Choroid plexus epithelial cell (primary cell): ENCODE data around the gene TMEM150C.

Experiments
- DNase-seq: peaks from one replicate; pipeline ENCODE4 v3.0.0-alpha.2; 2010; ENCODE audit warnings: low read depth
- H3K4me3 ChIP-seq: 2 replicates; pipeline ENCODE4 v1.5.1; 2011; ENCODE audit warnings: low read depth, mild to moderate bottlenecking, control low read depth, low read length, moderate library complexity
- CTCF ChIP-seq: conservative IDR thresholded peaks from 2 replicates; pipeline ENCODE4 v1.5.1; 2011; ENCODE audit warnings: low read depth, mild to moderate bottlenecking, control low read depth, inconsistent platforms, low read length, moderate library complexity

Gene TMEM150C

GRCh38 chr4:82519072-82519471 lies 42.7 kb downstream of the TMEM150C start:
- no peak for TF ChIP-seq CTCF
- H3K4me3 ChIP-seq = no peak overlapping the region
- DNase-seq = peak; percentile 57

- DNase-seq = peak; percentile 40
- no peak for TF ChIP-seq CTCF
- H3K4me3 ChIP-seq = no peak overlapping the region
These were observed 44.7 kb downstream of the TMEM150C start for GRCh38 chr4:82517043-82517442.

- TF ChIP-seq CTCF = no peak
- H3K4me3 ChIP-seq = no peak overlapping the region
- DNase-seq = peak; percentile 89
These were observed 46.1 kb downstream of the TMEM150C start for GRCh38 chr4:82515705-82516104.

- TF ChIP-seq CTCF = no peak
- DNase-seq = no peak
- no peak overlapping the region for H3K4me3 ChIP-seq
These were observed 48.4 kb downstream of the TMEM150C start for GRCh38 chr4:82513382-82513781.

- H3K4me3 ChIP-seq = no peak overlapping the region
- no peak for TF ChIP-seq CTCF
These were observed 51.6 kb downstream of the TMEM150C start for GRCh38 chr4:82510216-82510615.

GRCh38 chr4:82508806-82509428 lies 52.9 kb downstream of the TMEM150C start:
- peak; percentile 28 for DNase-seq
- H3K4me3 ChIP-seq = no peak overlapping the region
- no peak for TF ChIP-seq CTCF

More at GRCh38 chr4:82510216-82510615, 51.6 kb downstream of the TMEM150C start:
- no peak for DNase-seq

- DNase-seq = no peak
- H3K4me3 ChIP-seq = no peak overlapping the region
- no peak for TF ChIP-seq CTCF
These were observed 53.8 kb downstream of the TMEM150C start for GRCh38 chr4:82508011-82508410.
